HPDE6-E6E7 (cell line): ENCODE data around the gene GADL1.

Experiments
- DNase-seq: peaks from one replicate; pipeline ENCODE4 v3.0.0; 2011; ENCODE audit warnings: missing footprints; ENCODE audit errors: extremely low spot score

The GADL1 gene

GRCh38 chr3:30695302-30696061 is 199.0 kb downstream of the GADL1 start:
- no peak for DNase-seq

- no peak for DNase-seq
These were observed 199.8 kb downstream of the GADL1 start for GRCh38 chr3:30694668-30695067.

GRCh38 chr3:30694148-30694547 is 200.3 kb downstream of the GADL1 start:
- DNase-seq = no peak

- DNase-seq = peak; percentile 5
These were observed 200.9 kb downstream of the GADL1 start for GRCh38 chr3:30693470-30694120.

- DNase-seq = no peak
These were observed 201.8 kb downstream of the GADL1 start for GRCh38 chr3:30692498-30693130.

GRCh38 chr3:30691944-30692343 is 202.5 kb downstream of the GADL1 start:
- no peak for DNase-seq

GRCh38 chr3:30691249-30691880 is 203.1 kb downstream of the GADL1 start:
- DNase-seq = no peak

- no peak for DNase-seq
These were observed 204.3 kb downstream of the GADL1 start for GRCh38 chr3:30690199-30690598.

- peak; percentile 13 for DNase-seq
These were observed 205.5 kb downstream of the GADL1 start for GRCh38 chr3:30688776-30689641.

GRCh38 chr3:30687930-30688570 is 206.4 kb downstream of the GADL1 start:
- DNase-seq = no peak

GRCh38 chr3:30686799-30687198 is 207.7 kb downstream of the GADL1 start:
- DNase-seq = no peak

GRCh38 chr3:30686176-30686575 is 208.3 kb downstream of the GADL1 start:
- DNase-seq = no peak

- DNase-seq = no peak
These were observed 209.2 kb downstream of the GADL1 start for GRCh38 chr3:30685267-30685667.

- DNase-seq = no peak
These were observed 210.1 kb downstream of the GADL1 start for GRCh38 chr3:30684356-30684755.

- DNase-seq = no peak
These were observed 210.7 kb downstream of the GADL1 start for GRCh38 chr3:30683769-30684168.

GRCh38 chr3:30682434-30683155 is 211.9 kb downstream of the GADL1 start:
- DNase-seq = no peak

GRCh38 chr3:30681649-30682211 is 212.7 kb downstream of the GADL1 start:
- no peak for DNase-seq

GRCh38 chr3:30680789-30681648 is 213.4 kb downstream of the GADL1 start:
- no peak for DNase-seq

- no peak for DNase-seq
These were observed 215.4 kb downstream of the GADL1 start for GRCh38 chr3:30679045-30679444.
